Upper lobe of left lung (tissue), 4 donors: Measurements from ENCODE around the gene HPSE2.

Source experiments
- CTCF ChIP-seq, 6 experiments: fragments of 450-650 bp in 4 of 6; fragments of 200-600 bp in 2 of 6; sonication (generic) in 2 of 6; IDR thresholded peaks; one replicate each; pipeline ENCODE4 v1.5.1; 2016 to 2019; ENCODE audit warnings: antibody characterized with exemption in 6 of 6
- EP300 ChIP-seq, 4 donors: sonication (generic); formaldehyde crosslinking; IDR thresholded peaks; one replicate each; pipeline ENCODE4 v1.5.1; 2017; ENCODE audit warnings: antibody characterized with exemption in 4 of 4, control low read depth in 2 of 4
- POLR2A ChIP-seq, 4 donors: fragments of 450-650 bp; IDR thresholded peaks; one replicate each; pipeline ENCODE4 v1.5.1; 2016 to 2017; ENCODE audit warnings: antibody characterized with exemption in 4 of 4, mild to moderate bottlenecking in 2 of 4
- POLR2AphosphoS5 ChIP-seq, 2 donors: sonication (generic); formaldehyde crosslinking; IDR thresholded peaks; one replicate each; pipeline ENCODE4 v1.5.1; 2017; ENCODE audit warnings: antibody characterized with exemption in 2 of 2

GRCh38 chr10:98664329-98665042 is 571.2 kb downstream of the HPSE2 start:
- TF ChIP-seq CTCF (IDR thresholded peaks at IDR 0.05) (peak in 5 of 6 experiments; percentile 21 to 59 (median 33)), POLR2AphosphoS5 (IDR thresholded peaks at IDR 0.05) (no peak), POLR2A (IDR thresholded peaks at IDR 0.05) (no peak), EP300 (IDR thresholded peaks at IDR 0.05) (no peak)
